Measurements from ENCODE around the gene DPH2.

Gene DPH2

DNA sequence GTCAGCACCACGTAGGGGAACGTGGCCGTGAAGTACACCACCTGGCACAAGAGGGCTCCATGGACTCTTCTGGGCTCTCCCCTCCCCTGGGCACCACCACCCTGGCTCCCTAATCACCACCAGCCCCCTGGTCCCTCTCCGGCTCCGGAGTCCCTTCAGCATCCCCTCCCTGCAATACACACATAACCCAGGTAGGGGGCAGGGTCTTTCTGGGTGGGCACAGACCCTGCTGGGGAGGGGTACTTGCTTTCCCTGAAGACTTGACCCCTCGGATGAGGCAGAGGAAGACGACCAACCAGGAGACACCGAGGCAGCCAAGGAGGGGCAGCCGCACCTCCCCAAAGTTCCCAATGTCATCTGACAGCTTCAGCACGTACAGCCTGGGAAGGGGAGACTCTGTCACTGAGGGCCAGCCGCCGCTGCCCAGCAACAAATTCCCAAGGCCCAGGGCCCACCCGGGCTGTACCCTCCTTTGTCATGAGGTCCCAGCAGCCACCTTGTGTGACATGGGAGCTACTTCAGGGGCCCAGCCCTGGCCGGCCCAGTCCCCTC, 32.9 kb downstream of the DPH2 start:
- no peak for DNase-seq

- no peak for DNase-seq
These were observed 38.4 kb downstream of the DPH2 start for GRCh38 chr1:44008259-44008658.

- no peak for DNase-seq
These were observed 41.2 kb downstream of the DPH2 start for GRCh38 chr1:44010935-44011471.

DNA sequence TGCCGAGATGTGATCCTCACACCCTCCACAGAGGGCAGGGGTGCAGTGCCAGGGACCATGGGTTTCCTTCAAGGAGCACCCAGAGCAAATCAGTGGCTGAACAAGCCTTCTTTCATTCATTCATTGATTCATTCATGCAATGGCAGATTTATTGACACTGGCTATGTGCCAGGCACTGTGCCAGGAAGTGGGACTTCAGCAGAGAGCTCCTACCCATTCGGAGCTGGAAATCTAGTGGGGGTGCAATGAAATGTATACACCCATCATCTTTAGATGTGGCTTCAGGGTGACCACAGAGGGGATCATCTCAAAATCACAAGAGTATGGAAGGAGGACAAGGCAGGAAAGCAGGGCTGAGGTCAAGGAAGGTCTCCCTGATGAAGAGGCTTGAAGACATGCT, 42.6 kb downstream of the DPH2 start:
- DNase-seq: no peak

- no peak for DNase-seq
These were observed 43.3 kb downstream of the DPH2 start for GRCh38 chr1:44012941-44013609.

- no peak for DNase-seq
These were observed 44.1 kb downstream of the DPH2 start for GRCh38 chr1:44013949-44014348.

- DNase-seq: no peak
These were observed 44.7 kb downstream of the DPH2 start for GRCh38 chr1:44014365-44015104.

GRCh38 chr1:44015206-44015605, 45.4 kb downstream of the DPH2 start:
- no peak for DNase-seq

DNA sequence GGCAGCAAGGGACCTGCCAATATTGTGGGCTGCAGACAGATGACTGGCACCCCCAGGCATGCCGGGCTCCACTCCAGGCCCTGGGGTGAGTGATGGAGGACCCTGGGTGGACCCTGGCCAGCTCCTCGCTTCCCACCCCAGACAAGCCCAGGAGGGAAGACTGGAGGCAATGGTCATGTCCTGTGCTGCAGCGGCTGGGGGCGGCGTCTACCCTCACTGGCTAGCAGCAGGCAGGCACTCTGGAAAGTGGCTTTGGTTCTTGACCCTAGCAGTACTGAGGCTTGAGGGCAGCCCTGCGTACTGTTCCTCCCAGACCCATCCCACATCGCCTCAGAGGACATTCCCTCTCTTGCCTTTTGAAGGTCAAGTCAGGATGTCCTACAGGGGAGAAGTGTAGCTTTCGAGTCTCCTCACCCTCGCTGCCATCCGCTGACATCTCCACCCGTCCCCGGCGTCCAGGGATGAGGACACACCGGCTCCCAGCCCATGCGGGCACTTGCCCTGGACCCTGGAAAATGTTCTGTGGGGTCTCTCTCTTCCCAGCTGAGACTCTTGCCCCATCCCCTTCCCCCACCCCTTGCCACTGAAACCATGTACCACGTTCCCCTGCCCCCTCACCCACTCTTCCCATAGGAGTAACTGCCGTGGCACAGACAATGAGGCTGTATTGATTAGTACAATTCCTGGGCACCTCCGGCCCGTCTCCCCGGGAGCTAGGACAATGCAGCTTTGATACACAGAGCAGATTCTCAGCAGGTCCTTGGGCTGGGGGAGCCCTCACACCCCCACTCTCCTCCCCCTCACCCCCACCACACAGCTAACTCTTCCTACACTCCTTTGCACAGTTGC, 46.5 kb downstream of the DPH2 start:
- no peak for DNase-seq

DNA sequence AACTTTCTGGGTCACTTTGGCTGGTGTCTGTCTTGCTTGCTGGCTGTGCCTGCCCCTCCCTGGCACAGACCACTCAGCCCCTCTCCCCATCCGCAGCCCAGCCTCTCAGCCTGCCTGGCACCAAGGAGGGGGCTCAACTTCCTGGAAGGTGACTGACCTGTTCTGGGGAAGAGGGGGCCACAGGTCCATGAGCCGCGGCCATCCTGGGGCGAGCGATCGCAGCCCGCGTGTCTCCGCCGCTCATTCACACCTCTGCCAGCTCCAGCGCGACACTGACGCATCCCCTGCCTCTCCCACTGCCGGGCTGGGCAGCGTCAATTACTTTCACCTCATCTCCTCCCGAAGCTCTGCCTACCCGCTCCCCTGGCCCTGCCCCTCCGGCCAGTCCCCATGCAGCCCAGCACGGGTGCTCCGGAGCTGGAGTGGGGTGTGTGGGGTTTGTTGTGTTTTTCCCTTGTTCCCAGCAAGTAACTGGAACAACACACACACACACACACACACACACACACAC, 47.1 kb downstream of the DPH2 start:
- DNase-seq: no peak

DNA sequence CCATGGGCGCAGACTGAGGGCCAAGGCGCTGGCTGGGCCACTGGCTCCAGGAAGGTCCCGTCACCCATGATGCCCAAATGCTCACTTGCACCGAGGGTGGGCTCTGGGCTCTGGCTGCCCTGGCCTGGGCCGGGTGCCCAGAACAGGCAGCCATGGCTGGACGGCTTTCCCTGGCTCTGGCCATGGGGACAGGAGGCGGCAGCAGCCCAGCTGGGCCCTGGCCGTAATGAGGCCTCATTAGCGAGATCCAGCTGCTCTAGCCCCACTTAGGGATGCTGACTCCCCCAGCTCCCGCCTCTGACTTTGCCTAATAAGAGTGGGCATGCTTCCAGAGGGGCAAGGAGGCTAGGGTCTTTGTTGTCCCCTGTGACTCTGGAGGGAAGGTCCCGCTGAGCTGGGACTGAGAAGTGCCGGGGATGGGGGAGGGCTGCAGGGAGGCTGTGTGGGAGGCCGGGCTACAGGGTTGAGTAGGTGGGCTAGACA, 49.7 kb downstream of the DPH2 start:
- DNase-seq: no peak

DNA sequence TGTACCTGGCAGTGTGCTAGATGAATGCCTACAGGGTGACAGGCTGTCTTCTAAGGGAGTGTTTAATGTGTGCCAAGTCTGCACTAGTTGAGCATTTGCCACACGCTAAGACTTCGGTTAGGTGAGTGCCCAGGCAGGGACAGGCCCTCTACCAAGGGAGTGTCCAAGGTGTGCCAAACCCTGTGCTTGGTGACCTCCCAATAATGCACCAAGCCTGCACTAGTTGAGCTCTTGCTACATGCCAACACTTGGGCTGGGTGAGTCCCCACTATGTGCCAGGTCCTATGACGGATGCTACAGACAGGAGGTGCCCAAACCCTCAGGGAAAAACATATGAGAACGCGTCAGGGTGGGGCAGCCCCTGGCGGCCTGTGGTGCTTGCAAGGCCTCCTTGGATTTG, 50.7 kb downstream of the DPH2 start:
- DNase-seq: no peak

- no peak for DNase-seq
These were observed 51.3 kb downstream of the DPH2 start for GRCh38 chr1:44021156-44021555.

- DNase-seq: no peak
These were observed 51.9 kb downstream of the DPH2 start for GRCh38 chr1:44021581-44022321.

Data from NCI-H187 treated with DMSO at 0.1 percent for 48 hours (cell line).